Prostate gland (tissue), 1 donor: ENCODE data around the gene ARHGEF28.

Experiments used
- POLR2A ChIP-seq: fragments of 450-650 bp; IDR thresholded peaks from one replicate; pipeline ENCODE4 v1.6.1; 2016; ENCODE audit warnings: antibody characterized with exemption, mild to moderate bottlenecking
- POLR2AphosphoS5 ChIP-seq: sonication (generic); formaldehyde crosslinking; IDR thresholded peaks from one replicate; pipeline ENCODE4 v1.6.1; 2017; ENCODE audit warnings: antibody characterized with exemption

- TF ChIP-seq POLR2A: no peak
- no peak for TF ChIP-seq POLR2AphosphoS5
Measured at GRCh38 chr5:73883646-73884045, 257.6 kb downstream of the ARHGEF28 start.
